BJ (cell line): ENCODE results near the gene TEKT4. TPM values are rescaled to one million over a fixed set of nuclear protein-coding genes. Genes with fewer than 3 reads are reported as not detected.
A peak's percentile ranks its signal among the peaks of the same experiment; 100 is the strongest.

ENCODE experiments used
- CTCF ChIA-PET: fragments of 350-600 bp; formaldehyde crosslinking; extraction: SDS; loops from one replicate; lab custom pipeline; 2021; ENCODE audit warnings: antibody characterized with exemption, inconsistent platforms; lab: Yijun Ruan, JAX
- POLR2A ChIA-PET: fragments of 300-600 bp; sonication (Branson Sonifier 250); formaldehyde crosslinking; extraction: SDS; loops from one replicate; lab custom pipeline; 2021; ENCODE audit warnings: antibody characterized with exemption; lab: Charles Lee
- DNase-seq: peaks from one replicate; pipeline ENCODE4 v3.0.0-alpha.2; 2011; ENCODE audit warnings: low read depth
- H3K27me3 ChIP-seq: 2 replicates; pipeline ENCODE4 v1.6.0; 2011; ENCODE audit warnings: low read length; ENCODE audit not compliant: control insufficient read depth, insufficient read depth
- H3K36me3 ChIP-seq: 2 replicates; pipeline ENCODE4 v1.5.1; 2011; ENCODE audit warnings: low read length; ENCODE audit not compliant: control insufficient read depth, insufficient read depth
- H3K4me3 ChIP-seq: 2 replicates; pipeline ENCODE4 v1.5.1; 2011; ENCODE audit warnings: low read depth, mild to moderate bottlenecking, control low read depth, low read length
- CTCF ChIP-seq: IDR thresholded peaks from 2 replicates; pipeline ENCODE4 v1.5.1; 2011; ENCODE audit warnings: low read depth, mild to moderate bottlenecking, control low read depth, inconsistent platforms, low read length, moderate library complexity; ENCODE audit not compliant: insufficient read depth
- polyA plus RNA-seq: library from polyadenylated mRNA; depleted of rRNA; stranded (reverse); fragments of >200 nt; gene quantifications from 2 replicates; pipeline ENCODE4 v1.2.3, GENCODE V29; 2011

TEKT4 gene
- polyA plus RNA-seq, 1 experiment, result not detected

- POLR2A ChIA-PET, result no interaction called here
- CTCF ChIA-PET, result interaction anchor here (0.8 to 3.2 kb wide), 6 partner anchors 8 to 180 kb away, joined by 3 to 14 read pairs (median 4); no protein-coding TSS in a partner anchor
- no peak overlapping the region for H3K4me3 ChIP-seq
- no peaks in the 10 kb centered on the region for H3K36me3 ChIP-seq
- no peak for DNase-seq
- peaks cover 2% of the 10 kb centered on the region; the same call in 1 of the 2 replicates for H3K27me3 ChIP-seq
- no peak for TF ChIP-seq CTCF
Observed at GRCh38 chr2:94872676-94873361, 1.6 kb downstream of the TEKT4 start.

GRCh38 chr2:94873362-94874276, 2.4 kb downstream of the TEKT4 start:
- DNase-seq, result no peak
- no peak overlapping the region for H3K4me3 ChIP-seq
- ChIA-PET POLR2A (no interaction called here), CTCF (interaction anchor here (0.8 to 3.2 kb wide), 8 partner anchors 9 to 179 kb away, joined by 3 to 14 read pairs (median 4); no protein-coding TSS in a partner anchor)
- peaks cover 2% of the 10 kb centered on the region; the same call in 1 of the 2 replicates for H3K27me3 ChIP-seq
- TF ChIP-seq CTCF, result no peak
- no peaks in the 10 kb centered on the region for H3K36me3 ChIP-seq

GRCh38 chr2:94874277-94874997, 3.2 kb downstream of the TEKT4 start:
- DNase-seq, result no peak
- no peak overlapping the region for H3K4me3 ChIP-seq
- ChIA-PET POLR2A (no interaction called here), CTCF (interaction anchor here (0.8 to 3.2 kb wide), 5 partner anchors 17 to 87 kb away, joined by 3 to 14 read pairs (median 3); no protein-coding TSS in a partner anchor)
- TF ChIP-seq CTCF, result peak; percentile 99
- no peaks in the 10 kb centered on the region for H3K36me3 ChIP-seq
- H3K27me3 ChIP-seq, result peaks cover 2% of the 10 kb centered on the region; the same call in 1 of the 2 replicates

GRCh38 chr2:94875064-94875819, 4.0 kb downstream of the TEKT4 start:
- ChIA-PET POLR2A (no interaction called here), CTCF (interaction anchor here (1.2 kb wide), 1 partner anchor 82 kb away, joined by 3 read pairs; no protein-coding TSS in a partner anchor)
- DNase-seq, result no peak
- TF ChIP-seq CTCF, result no peak
- Histone ChIP-seq H3K27me3 (peaks cover 2% of the 10 kb centered on the region; the same call in 1 of the 2 replicates), H3K4me3 (no peak overlapping the region), H3K36me3 (no peaks in the 10 kb centered on the region)
